Aorta (tissue), 5 donors: ENCODE results near the gene AP3M1. TPM values are rescaled to one million over a fixed set of nuclear protein-coding genes. Genes with fewer than 3 reads are reported as not detected.

Experiments
- ATAC-seq: fragments of 200-7000 bp; cut with Tn5 transposase; one replicate; pipeline ENCODE4 v1.9.1; 2022; ENCODE audit warnings: moderate library complexity; ENCODE audit not compliant: low FRiP score
- DNase-seq, 2 donors: peaks; one replicate each; pipeline ENCODE4 v3.0.0-alpha.2; 2020
- H3K27ac ChIP-seq, 2 donors: one replicate each; pipeline ENCODE4 v1.5.1; 2013; ENCODE audit warnings: low read length in 2 of 2, mild to moderate bottlenecking in 2 of 2, moderate library complexity in 2 of 2, control low read depth in 1 of 2, inconsistent platforms in 1 of 2, low read depth in 1 of 2
- H3K27me3 ChIP-seq, 2 donors: one replicate each; pipeline ENCODE4 v1.6.1; 2013; ENCODE audit warnings: control low read depth in 1 of 2, low read length in 1 of 2, mild to moderate bottlenecking in 1 of 2, moderate library complexity in 1 of 2; ENCODE audit not compliant: insufficient read depth in 2 of 2, control insufficient read depth in 1 of 2
- H3K36me3 ChIP-seq, 2 donors: one replicate each; pipeline ENCODE4 v1.6.1; 2013; ENCODE audit warnings: control low read depth in 1 of 2, low read length in 1 of 2, mild to moderate bottlenecking in 1 of 2; ENCODE audit not compliant: insufficient read depth in 2 of 2, control insufficient read depth in 1 of 2
- H3K4me1 ChIP-seq, 2 donors: one replicate each; pipeline ENCODE4 v1.6.1; 2013; ENCODE audit warnings: low read length in 2 of 2, control low read depth in 1 of 2, mild to moderate bottlenecking in 1 of 2, moderate library complexity in 1 of 2; ENCODE audit not compliant: insufficient read depth in 2 of 2, control insufficient read depth in 1 of 2
- H3K4me3 ChIP-seq, 2 donors: one replicate each; pipeline ENCODE4 v1.5.1; 2013; ENCODE audit warnings: low read length in 2 of 2, control low read depth in 1 of 2, mild to moderate bottlenecking in 1 of 2
- H3K9me3 ChIP-seq: one replicate; pipeline ENCODE4 v1.6.1; 2013; ENCODE audit warnings: mild to moderate bottlenecking, low read length; ENCODE audit not compliant: control insufficient read depth
- WGBS, 2 donors: extraction: QIAGEN DNeasy Blood & Tissue Kit; methylation state at CpG; one replicate each; pipeline ENCODE4 v1.1.7; 2013; 5-methylcytosine and 5-hydroxymethylcytosine counted together
- intact Hi-C, 2 donors: fragments of 100-400 bp; cut with DNase I; formaldehyde crosslinking; loops; one replicate each; pipeline versions ENCODE4 v1.14.2 to v1.15.0; 2022
- polyA plus RNA-seq, 2 donors: library from polyadenylated mRNA; stranded (reverse); fragments of 200-250 nt; gene quantifications; one replicate each; pipeline ENCODE4 v1.2.3, GENCODE V29; 2013
- total RNA-seq, 2 donors: library from RNA; stranded (reverse); fragmentation: NEBNext Ultra II Directional; extraction: Animal tissue kit (Norgen Biotek cat#: 25700); gene quantifications; one replicate each; pipeline ENCODE4 v1.2.1, GENCODE V29; 2021
- donor health status: healthy with polysubstance abuse.
- donor health status: Bipolar disorder and iron deficiency.
- donor health status: DM: no; HTN: no; CAD: no.
- donor health status: DM: no; HTN: no; CAD: no.
- donor health status: DM: yes; HTN: yes; CAD: no.

The AP3M1 gene
- total and polyA plus RNA-seq, 4 donors = 12.4 to 30.4 (median 22.7) TPM

DNA sequence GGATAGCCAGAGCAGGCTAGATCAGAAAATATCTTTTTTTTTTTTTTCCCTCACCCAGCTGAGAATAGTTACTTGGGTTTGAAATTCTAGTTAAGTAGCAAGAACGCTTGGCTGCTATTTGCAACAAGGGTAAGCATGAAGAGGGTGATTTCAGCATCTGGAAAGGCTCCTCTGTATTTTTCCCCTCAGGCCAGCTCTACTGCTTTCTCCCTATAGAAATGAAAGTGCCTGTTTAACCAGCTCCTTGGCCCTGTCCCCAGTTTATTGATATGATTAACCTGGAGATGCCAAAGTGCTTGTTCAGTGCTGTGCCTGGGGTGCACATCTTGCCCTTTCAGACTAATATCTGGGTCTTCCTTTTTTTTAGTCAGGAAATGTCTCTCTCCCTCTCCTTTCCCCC is 37.1 kb downstream of the AP3M1 start:
- intact Hi-C loops = loop anchor here in 1 of 2 donors (10.0 kb wide), 1 partner anchor 229 kb away; no protein-coding TSS in a partner anchor
- H3K4me3 ChIP-seq = no peak overlapping the region
- H3K36me3 ChIP-seq = peaks cover 17 to 18% of the 10 kb centered on the region in 2 donors
- H3K9me3 ChIP-seq = no peaks in the 10 kb centered on the region
- WGBS, 2 donors = 0 to 6% methylated on average over 1 of the region's 1 CpG
- peak overlapping the region in 1 of 2 donors; percentile 39 for H3K27ac ChIP-seq
- ATAC-seq = peak; percentile 27
- H3K4me1 ChIP-seq = no peaks in the 10 kb centered on the region
- no peaks in the 10 kb centered on the region for H3K27me3 ChIP-seq
- DNase-seq = no peak

DNA sequence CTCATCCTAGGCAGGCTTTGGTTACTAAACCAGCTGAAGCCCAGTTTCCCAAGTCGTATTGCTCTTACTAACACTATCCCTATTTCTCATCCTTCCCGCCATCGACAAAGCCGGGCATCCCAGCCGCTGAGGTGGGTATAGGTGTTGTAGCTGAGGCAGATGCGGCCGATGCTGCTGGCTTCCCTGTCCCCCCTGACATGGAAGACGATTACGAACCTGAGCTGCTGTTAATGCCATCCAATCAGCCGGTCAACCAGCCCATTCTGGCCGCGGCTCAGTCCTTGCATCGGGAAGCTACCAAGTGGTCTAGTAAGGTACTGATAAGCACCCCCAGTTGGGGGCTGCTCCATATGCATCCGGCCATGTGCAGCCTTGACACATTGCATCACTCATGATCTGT is 38.8 kb downstream of the AP3M1 start:
- no peak overlapping the region for H3K4me3 ChIP-seq
- H3K27ac ChIP-seq = no peak overlapping the region
- H3K36me3 ChIP-seq = peaks cover 15 to 23% of the 10 kb centered on the region in 2 donors
- H3K27me3 ChIP-seq = no peaks in the 10 kb centered on the region
- ATAC-seq = no peak
- intact Hi-C loops = loop anchor here in 1 of 2 donors (10.0 kb wide), 1 partner anchor 227 kb away; no protein-coding TSS in a partner anchor
- H3K9me3 ChIP-seq = no peaks in the 10 kb centered on the region
- WGBS, 2 donors = 95% methylated on average over 14 of the region's 14 CpGs
- no peak for DNase-seq
- no peaks in the 10 kb centered on the region for H3K4me1 ChIP-seq

DNA sequence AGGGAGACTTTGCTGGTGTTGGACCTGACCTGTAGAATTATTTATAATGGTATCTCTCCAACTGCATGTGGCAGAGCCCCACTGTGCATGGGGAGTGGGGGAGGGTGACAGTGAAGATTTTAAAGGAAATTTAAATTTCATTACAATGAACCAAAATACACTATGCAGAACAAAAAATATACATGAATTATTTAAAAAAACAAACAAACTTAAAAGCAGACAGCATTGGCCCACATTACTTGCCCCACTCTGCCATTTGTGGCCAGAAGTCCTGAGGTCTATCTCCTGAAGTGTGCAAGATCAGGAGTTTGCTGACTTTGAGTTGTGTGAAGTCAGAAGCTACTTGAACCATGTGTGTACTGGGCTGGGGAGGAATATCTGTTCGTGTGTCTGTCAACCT is 40.5 kb downstream of the AP3M1 start:
- H3K4me1 ChIP-seq = no peaks in the 10 kb centered on the region
- WGBS, 2 donors = 33 to 52% methylated on average over 1 of the region's 1 CpG
- H3K27me3 ChIP-seq = no peaks in the 10 kb centered on the region
- H3K4me3 ChIP-seq = no peak overlapping the region
- H3K27ac ChIP-seq = peak overlapping the region in 1 of 2 donors; percentile 17
- ATAC-seq = no peak
- H3K9me3 ChIP-seq = no peaks in the 10 kb centered on the region
- H3K36me3 ChIP-seq = peaks cover 14 to 25% of the 10 kb centered on the region in 2 donors
- intact Hi-C loops = loop anchor here in 1 of 2 donors (10.0 kb wide), 1 partner anchor 225 kb away; no protein-coding TSS in a partner anchor
- no peak for DNase-seq

- no peak overlapping the region for H3K27ac ChIP-seq
These were observed 41.2 kb downstream of the AP3M1 start for GRCh38 chr10:74109452-74109851.

GRCh38 chr10:74107391-74107790 is 43.2 kb downstream of the AP3M1 start:
- 52 to 66% methylated on average over 4 of the region's 4 CpGs for WGBS, 2 donors
- Histone ChIP-seq H3K4me1 (no peaks in the 10 kb centered on the region), H3K27ac (no peak overlapping the region), H3K27me3 (no peaks in the 10 kb centered on the region), H3K36me3 (peaks cover 23 to 27% of the 10 kb centered on the region in 2 donors), H3K9me3 (no peaks in the 10 kb centered on the region), H3K4me3 (no peak overlapping the region)
- ATAC-seq (no peak), DNase-seq (no peak)
- intact Hi-C loops = no loop called here

More at GRCh38 chr10:74109452-74109851, 41.2 kb downstream of the AP3M1 start:
- Histone ChIP-seq H3K36me3 (peaks cover 17 to 30% of the 10 kb centered on the region in 2 donors), H3K27me3 (no peaks in the 10 kb centered on the region), H3K4me3 (no peak overlapping the region), H3K4me1 (no peaks in the 10 kb centered on the region), H3K9me3 (no peaks in the 10 kb centered on the region)
- no peak for ATAC-seq
- DNase-seq = no peak
- intact Hi-C loops = no loop called here

DNA sequence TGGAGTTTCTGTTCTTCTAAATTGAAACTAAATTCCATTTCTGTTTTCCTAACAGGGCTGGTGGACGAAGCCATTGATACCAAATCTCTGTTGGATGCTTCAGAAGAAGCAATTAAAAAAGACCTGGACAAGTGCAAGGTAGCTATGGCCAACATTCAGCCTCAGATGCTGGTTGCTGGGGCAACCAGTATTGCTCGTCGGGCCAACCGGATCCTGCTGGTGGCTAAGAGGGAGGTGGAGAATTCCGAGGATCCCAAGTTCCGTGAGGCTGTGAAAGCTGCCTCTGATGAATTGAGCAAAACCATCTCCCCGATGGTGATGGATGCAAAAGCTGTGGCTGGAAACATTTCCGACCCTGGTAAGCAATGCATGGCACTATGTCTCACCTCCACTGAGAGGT is 45.6 kb downstream of the AP3M1 start:
- no peak overlapping the region for H3K4me3 ChIP-seq
- 73 to 75% methylated on average over 8 of the region's 8 CpGs for WGBS, 2 donors
- no peak overlapping the region for H3K27ac ChIP-seq
- H3K36me3 ChIP-seq = peaks cover 17 to 22% of the 10 kb centered on the region in 2 donors
- DNase-seq (no peak), ATAC-seq (no peak)
- H3K4me1 ChIP-seq = no peaks in the 10 kb centered on the region
- intact Hi-C loops = no loop called here
- H3K9me3 ChIP-seq = no peaks in the 10 kb centered on the region
- no peaks in the 10 kb centered on the region for H3K27me3 ChIP-seq

DNA sequence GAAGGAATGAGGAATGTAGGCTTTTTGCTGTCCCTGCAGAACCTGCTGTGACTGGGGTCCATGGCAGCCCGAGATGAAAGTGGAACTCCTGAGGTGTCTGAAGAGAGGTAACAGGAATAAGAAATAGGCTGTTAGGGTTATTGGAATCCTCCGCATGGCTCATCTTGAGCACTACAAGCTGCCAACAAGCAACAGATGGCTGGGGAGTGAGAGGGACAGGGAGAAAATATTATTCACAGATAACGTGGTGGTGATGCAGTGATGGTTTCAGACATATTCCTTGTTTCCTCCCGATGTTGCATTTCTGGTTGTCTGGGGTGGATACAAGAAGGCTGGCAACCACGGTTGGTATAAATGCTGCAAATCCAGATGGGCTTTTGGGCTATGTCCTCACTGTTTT is 46.1 kb downstream of the AP3M1 start:
- Histone ChIP-seq H3K27ac (no peak overlapping the region), H3K4me1 (no peaks in the 10 kb centered on the region), H3K4me3 (no peak overlapping the region), H3K9me3 (no peaks in the 10 kb centered on the region), H3K36me3 (peaks cover 20 to 26% of the 10 kb centered on the region in 2 donors), H3K27me3 (no peaks in the 10 kb centered on the region)
- 83 to 88% methylated on average over 5 of the region's 5 CpGs for WGBS, 2 donors
- intact Hi-C loops = no loop called here
- ATAC-seq (no peak), DNase-seq (no peak)

DNA sequence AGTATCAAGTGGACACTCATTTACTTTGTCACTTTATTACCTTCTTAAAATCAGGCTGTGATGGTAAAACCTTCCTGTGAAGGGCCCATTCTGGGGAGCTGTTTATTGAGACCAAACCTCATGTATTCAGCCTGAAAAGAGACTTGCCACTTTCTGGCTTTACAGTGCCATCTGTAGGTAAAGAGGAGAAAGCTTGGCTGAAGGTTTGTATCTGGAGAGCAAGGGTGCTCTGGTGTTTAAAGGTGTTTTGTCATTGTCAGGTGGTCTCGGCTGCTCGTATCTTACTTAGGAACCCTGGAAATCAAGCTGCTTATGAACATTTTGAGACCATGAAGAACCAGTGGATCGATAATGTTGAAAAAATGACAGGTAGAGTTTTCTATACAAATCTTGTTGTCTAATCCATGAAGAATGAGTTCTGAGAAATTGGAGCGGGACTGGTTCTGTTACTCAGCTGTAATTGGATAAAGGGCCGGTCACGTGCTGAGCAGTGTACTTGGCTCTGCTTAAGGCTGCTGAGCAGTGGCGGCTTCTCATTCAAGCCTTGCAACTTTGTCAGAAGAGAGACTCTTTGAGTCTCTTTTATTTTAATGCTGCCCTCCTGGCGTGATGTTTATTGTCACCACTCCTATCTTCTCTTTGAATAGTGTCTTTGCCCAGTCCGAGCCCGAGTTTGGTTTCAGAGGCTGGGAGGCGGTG is 46.9 kb downstream of the AP3M1 start:
- 70 to 78% methylated on average over 11 of the region's 11 CpGs for WGBS, 2 donors
- no peaks in the 10 kb centered on the region for H3K9me3 ChIP-seq
- peaks cover 21 to 25% of the 10 kb centered on the region in 2 donors for H3K36me3 ChIP-seq
- ATAC-seq (no peak), DNase-seq (no peak)
- no peak overlapping the region for H3K27ac ChIP-seq
- intact Hi-C loops = no loop called here
- H3K27me3 ChIP-seq = no peaks in the 10 kb centered on the region
- no peak overlapping the region for H3K4me3 ChIP-seq
- no peaks in the 10 kb centered on the region for H3K4me1 ChIP-seq

DNA sequence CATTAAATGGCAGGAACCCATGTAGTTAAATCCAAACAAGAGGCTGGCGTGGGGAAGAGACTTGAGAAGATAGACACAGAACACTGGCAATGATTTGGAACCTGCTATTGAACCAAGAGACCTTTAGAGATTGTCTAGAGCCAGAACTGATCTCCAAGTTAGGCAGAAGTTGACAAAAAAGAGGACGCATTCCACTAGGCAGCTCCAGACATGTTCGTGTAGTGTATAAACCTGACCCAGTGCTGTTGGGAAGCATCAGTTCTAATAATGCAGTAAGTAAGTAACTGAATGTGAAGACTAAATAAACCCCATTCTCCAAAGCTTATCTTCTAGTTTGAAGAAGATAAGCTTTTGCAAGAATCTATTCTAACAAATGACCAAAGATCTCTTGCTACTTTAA is 50.8 kb downstream of the AP3M1 start:
- H3K27ac ChIP-seq = no peak overlapping the region
- H3K4me1 ChIP-seq = no peaks in the 10 kb centered on the region
- WGBS, 2 donors = 79 to 86% methylated on average over 3 of the region's 3 CpGs
- H3K36me3 ChIP-seq = peaks cover 25 to 33% of the 10 kb centered on the region in 2 donors
- no peaks in the 10 kb centered on the region for H3K27me3 ChIP-seq
- DNase-seq = no peak
- H3K4me3 ChIP-seq = no peak overlapping the region
- ATAC-seq = no peak
- intact Hi-C loops = no loop called here
- no peaks in the 10 kb centered on the region for H3K9me3 ChIP-seq
